ENCODE results near the gene TTC39C.

The TTC39C gene

GRCh38 chr18:24035316-24035715 lies 20.8 kb downstream of the TTC39C start:
- no peak for DNase-seq (ENCODE audit: low spot score)
- Histone ChIP-seq H3K4me3 (no peak overlapping the region), H3K27ac (no peak overlapping the region)
- TF ChIP-seq CTCF (IDR thresholded peaks at IDR 0.05) = no peak

GRCh38 chr18:24039671-24040070 lies 25.1 kb downstream of the TTC39C start:
- DNase-seq (ENCODE audit: low spot score) = no peak
- no peak for TF ChIP-seq CTCF (IDR thresholded peaks at IDR 0.05)
- Histone ChIP-seq H3K4me3 (no peak overlapping the region), H3K27ac (no peak overlapping the region)

GRCh38 chr18:24041691-24042090 lies 27.1 kb downstream of the TTC39C start:
- no peak overlapping the region for H3K4me3 ChIP-seq
- TF ChIP-seq CTCF (IDR thresholded peaks at IDR 0.05) = no peak
- no peak overlapping the region for H3K27ac ChIP-seq
- no peak for DNase-seq (ENCODE audit: low spot score)

GRCh38 chr18:24043403-24043802 lies 28.8 kb downstream of the TTC39C start:
- no peak overlapping the region for H3K4me3 ChIP-seq
- no peak overlapping the region for H3K27ac ChIP-seq
- DNase-seq (ENCODE audit: low spot score) = no peak
- TF ChIP-seq CTCF (IDR thresholded peaks at IDR 0.05) = no peak

GRCh38 chr18:24048261-24048660 lies 33.7 kb downstream of the TTC39C start:
- no peak for TF ChIP-seq CTCF (IDR thresholded peaks at IDR 0.05)
- Histone ChIP-seq H3K4me3 (no peak overlapping the region), H3K27ac (no peak overlapping the region)
- DNase-seq (ENCODE audit: low spot score) = no peak

- DNase-seq (ENCODE audit: low spot score) = no peak
- H3K4me3 ChIP-seq = no peak overlapping the region
- no peak overlapping the region for H3K27ac ChIP-seq
- TF ChIP-seq CTCF (IDR thresholded peaks at IDR 0.05) = no peak
Measured at GRCh38 chr18:24049142-24049541, 34.6 kb downstream of the TTC39C start.

GRCh38 chr18:24051031-24051947 lies 36.7 kb downstream of the TTC39C start:
- Histone ChIP-seq H3K27ac (no peak overlapping the region), H3K4me3 (no peak overlapping the region)
- no peak for TF ChIP-seq CTCF (IDR thresholded peaks at IDR 0.05)
- DNase-seq (ENCODE audit: low spot score) = no peak
